IMR-90 (cell line): ENCODE data around the gene FNTB. TPM values are rescaled to one million over a fixed set of nuclear protein-coding genes. Genes with fewer than 3 reads are reported as not detected.

Source experiments
- ATAC-seq: fragments of 200-7000 bp; cut with Tn5 transposase; 2 replicates; pipeline ENCODE4 v1.9.1; 2020; ENCODE audit warnings: low read depth, mild to moderate bottlenecking, moderate library complexity
- BruUV-seq: library from RNA; stranded (reverse); fragments of 400-500 nt; replicated peaks from 2 replicates; lab custom pipeline; 2021; lab: Mats Ljungman, UMichigan
- CTCF ChIA-PET: fragments of 300-600 bp; formaldehyde crosslinking; extraction: SDS; loops from one replicate; lab custom pipeline; 2021; ENCODE audit warnings: antibody characterized with exemption; lab: Yijun Ruan, JAX
- POLR2A ChIA-PET: fragments of 300-600 bp; sonication (Branson Sonifier 250); formaldehyde crosslinking; loops from one replicate; lab custom pipeline; 2022; ENCODE audit warnings: antibody characterized with exemption; ENCODE audit not compliant: unreplicated experiment; lab: Charles Lee
- DNase-seq: peaks from one replicate; pipeline ENCODE4 v3.0.0; 2013
- H2AFZ ChIP-seq: replicated peaks from 2 replicates; pipeline ENCODE3; 2013; ENCODE audit warnings: low read length, mild to moderate bottlenecking; ENCODE audit not compliant: poor library complexity
- H2AK5ac ChIP-seq: 2 replicates; pipeline ENCODE4 v1.6.1; 2013; ENCODE audit warnings: low read depth, low read length, inconsistent platforms
- H2AK9ac ChIP-seq: replicated peaks from 2 replicates; pipeline ENCODE3; 2013; ENCODE audit warnings: mild to moderate bottlenecking, low read depth, low read length, moderate library complexity; ENCODE audit not compliant: poor library complexity
- H2BK120ac ChIP-seq: 2 replicates; pipeline ENCODE4 v1.6.1; 2013; ENCODE audit warnings: low read depth, low read length, inconsistent platforms
- H2BK15ac ChIP-seq: 3 replicates; pipeline ENCODE4 v1.6.1; 2013; ENCODE audit warnings: low read depth, low read length, inconsistent platforms
- H2BK20ac ChIP-seq: 2 replicates; pipeline ENCODE4 v1.6.1; 2013; ENCODE audit warnings: low read depth, mild to moderate bottlenecking, inconsistent platforms, low read length, moderate library complexity
- H2BK5ac ChIP-seq: 2 replicates; pipeline ENCODE4 v1.6.1; 2013; ENCODE audit warnings: mild to moderate bottlenecking, low read depth, low read length, inconsistent platforms; ENCODE audit not compliant: poor library complexity, severe bottlenecking
- H3K14ac ChIP-seq: replicated peaks from 2 replicates; pipeline ENCODE4 v1.6.1; 2013; ENCODE audit warnings: low read depth, low read length, inconsistent platforms
- H3K18ac ChIP-seq: 2 replicates; pipeline ENCODE4 v1.6.1; 2013; ENCODE audit warnings: low read depth, low read length, control low read depth
- H3K23ac ChIP-seq: 2 replicates; pipeline ENCODE4 v1.6.1; 2013; ENCODE audit warnings: low read depth, low read length, inconsistent platforms
- H3K27ac ChIP-seq: 2 replicates; pipeline ENCODE4 v1.5.1; 2013; ENCODE audit warnings: mild to moderate bottlenecking, control low read depth, low read length; ENCODE audit not compliant: insufficient read depth
- H3K27me3 ChIP-seq: 2 replicates; pipeline ENCODE4 v1.6.1; 2013; ENCODE audit warnings: low read length; ENCODE audit not compliant: control insufficient read depth, insufficient read depth
- H3K36me3 ChIP-seq: 2 replicates; pipeline ENCODE4 v1.6.1; 2013; ENCODE audit warnings: low read length, mixed read lengths; ENCODE audit not compliant: control insufficient read depth, insufficient read depth
- H3K4ac ChIP-seq: 2 replicates; pipeline ENCODE4 v1.6.1; 2013; ENCODE audit warnings: low read depth, low read length, inconsistent platforms
- H3K4me1 ChIP-seq: 2 replicates; pipeline ENCODE4 v1.6.1; 2013; ENCODE audit warnings: low read length, mixed read lengths; ENCODE audit not compliant: control insufficient read depth, insufficient read depth
- H3K4me2 ChIP-seq: 2 replicates; pipeline ENCODE4 v1.6.1; 2013; ENCODE audit warnings: low read depth, mild to moderate bottlenecking, control low read depth, low read length, moderate library complexity
- H3K4me3 ChIP-seq: 2 replicates; pipeline ENCODE4 v1.5.1; 2013; ENCODE audit warnings: low read depth, mild to moderate bottlenecking, control low read depth, low read length, moderate library complexity; ENCODE audit not compliant: insufficient read depth
- H3K56ac ChIP-seq: 2 replicates; pipeline ENCODE4 v1.6.1; 2013; ENCODE audit warnings: low read length, inconsistent platforms; ENCODE audit not compliant: insufficient read depth; ENCODE audit errors: extremely low read depth
- H3K79me1 ChIP-seq, 2 experiments: 2 replicates each; pipeline ENCODE4 v1.6.1; 2013; ENCODE audit warnings: low read length in 2 of 2, inconsistent platforms in 1 of 2, low read depth in 1 of 2
- H3K9ac ChIP-seq: 2 replicates; pipeline ENCODE4 v1.6.1; 2013; ENCODE audit warnings: low read depth, low read length, control low read depth
- H3K9me1 ChIP-seq: 2 replicates; pipeline ENCODE4 v1.6.1; 2013; ENCODE audit warnings: low read length, inconsistent platforms; ENCODE audit not compliant: insufficient read depth
- H3K9me3 ChIP-seq: 2 replicates; pipeline ENCODE4 v1.6.1; 2013; ENCODE audit warnings: low read length; ENCODE audit not compliant: control insufficient read depth, insufficient read depth
- H4K20me1 ChIP-seq: 2 replicates; pipeline ENCODE4 v1.6.1; 2013; ENCODE audit warnings: low read length, inconsistent platforms; ENCODE audit not compliant: insufficient read depth
- H4K5ac ChIP-seq: 2 replicates; pipeline ENCODE4 v1.6.1; 2013; ENCODE audit warnings: mild to moderate bottlenecking, low read depth, low read length, control low read depth
- H4K8ac ChIP-seq, 2 experiments: 2 replicates each; pipeline ENCODE4 v1.6.1; 2013; ENCODE audit warnings: low read depth in 2 of 2, low read length in 2 of 2, control low read depth in 1 of 2, inconsistent platforms in 1 of 2
- H4K91ac ChIP-seq: 2 replicates; pipeline ENCODE4 v1.6.1; 2013; ENCODE audit warnings: low read depth, low read length, inconsistent platforms; ENCODE audit not compliant: insufficient read depth
- BHLHE40 ChIP-seq: fragments of 150-350 bp; IDR thresholded peaks from 2 replicates; pipeline ENCODE4 v1.6.1; 2016; ENCODE audit warnings: mild to moderate bottlenecking, low read depth, low read length
- CEBPB ChIP-seq: IDR thresholded peaks from 2 replicates; pipeline ENCODE4 v1.6.1; 2012; ENCODE audit warnings: low read depth, low read length, improper control_type of control experiment
- CHD1 ChIP-seq: IDR thresholded peaks from 2 replicates; pipeline ENCODE4 v1.6.1; 2012; ENCODE audit warnings: low read depth, low read length, improper control_type of control experiment
- FOS ChIP-seq: fragments of 150-350 bp; IDR thresholded peaks from 2 replicates; pipeline ENCODE4 v1.6.1; 2016; ENCODE audit warnings: low read depth, low read length
- MAZ ChIP-seq: IDR thresholded peaks from 2 replicates; pipeline ENCODE4 v1.6.1; 2012; ENCODE audit warnings: low read depth, mild to moderate bottlenecking, low read length, improper control_type of control experiment, moderate library complexity, borderline replicate concordance
- MXI1 ChIP-seq: IDR thresholded peaks from 2 replicates; pipeline ENCODE4 v1.6.1; 2012; ENCODE audit warnings: low read depth, mild to moderate bottlenecking, low read length, moderate library complexity, borderline replicate concordance
- NFE2L2 ChIP-seq: fragments of 150-350 bp; IDR thresholded peaks from 2 replicates; pipeline ENCODE4 v1.6.1; 2016; ENCODE audit warnings: low read depth, mild to moderate bottlenecking, low read length
- POLR2A ChIP-seq: IDR thresholded peaks from 2 replicates; pipeline ENCODE4 v1.6.1; 2012; ENCODE audit warnings: mild to moderate bottlenecking, low read depth, low read length
- RAD21 ChIP-seq: IDR thresholded peaks from 2 replicates; pipeline ENCODE4 v1.6.1; 2012; ENCODE audit warnings: low read length, improper control_type of control experiment
- RCOR1 ChIP-seq: IDR thresholded peaks from 2 replicates; pipeline ENCODE4 v1.6.1; 2012; ENCODE audit warnings: mild to moderate bottlenecking, low read length, improper control_type of control experiment; ENCODE audit not compliant: insufficient replicate concordance
- RFX5 ChIP-seq: IDR thresholded peaks from 2 replicates; pipeline ENCODE4 v1.8.0; 2012; ENCODE audit warnings: low read depth, mild to moderate bottlenecking, low read length, moderate library complexity
- SMC3 ChIP-seq: fragments of 150-350 bp; IDR thresholded peaks from 2 replicates; pipeline ENCODE4 v1.6.1; 2016; ENCODE audit warnings: low read depth, mild to moderate bottlenecking, antibody characterized with exemption, low read length, moderate library complexity
- WGBS, 2 experiments: methylation state at CpG; one replicate each; pipeline versions ENCODE4 v1.1.5 to v1.1.7; 2013; ENCODE audit warnings: missing lambda C conversion rate in 2 of 2; ENCODE audit not compliant: insufficient read length in 1 of 2; ENCODE audit errors: extremely low coverage in 2 of 2; 5-methylcytosine and 5-hydroxymethylcytosine counted together
- dilution Hi-C: fragments of 300-500 bp; cut with HindIII; formaldehyde crosslinking; loops from one replicate; pipeline ENCODE4 v1.14.3; 2018; ENCODE audit warnings: low sequenced_read_pairs; ENCODE audit not compliant: unreplicated experiment
- in situ Hi-C: fragments of 300-500 bp; cut with MboI; formaldehyde crosslinking; loops from 3 replicates; pipeline ENCODE4 v1.14.3; 2019; ENCODE audit warnings: low sequenced_read_pairs, inconsistent platforms, mixed read lengths
- intact Hi-C: fragments of 100-400 bp; cut with micrococcal nuclease; formaldehyde crosslinking; loops from 2 replicates; pipeline ENCODE4 v1.10.0; 2022
- polyA plus RNA-seq, 3 experiments: library from polyadenylated mRNA; depleted of rRNA; stranded (reverse); fragments of >200 nt; gene quantifications; 2 replicates each; pipeline ENCODE4 v1.2.3, GENCODE V29; 2012; ENCODE audit warnings: low replicate concordance in 1 of 3
- total RNA-seq: library from RNA; depleted of rRNA; stranded (reverse); fragments of >200 nt; gene quantifications from 2 replicates; pipeline ENCODE4 v1.2.3, GENCODE V29; 2012
- TF ChIP-seq, protein P1 (sequence below): fragments of 150-350 bp; IDR thresholded peaks from 2 replicates; pipeline ENCODE4 v1.6.1; 2017; ENCODE audit warnings: mild to moderate bottlenecking, antibody characterized with exemption, low read length, low read depth
- TF ChIP-seq, protein P2 (sequence below): conservative IDR thresholded peaks from 2 replicates; pipeline ENCODE4 v1.5.1; 2012; ENCODE audit warnings: mild to moderate bottlenecking, low read depth, low read length, improper control_type of control experiment

Gene FNTB
- total and polyA plus RNA-seq, 2 of the 4 experiments (the other 2 are of a cell fraction): 9.9 to 18.5 TPM

DNA sequence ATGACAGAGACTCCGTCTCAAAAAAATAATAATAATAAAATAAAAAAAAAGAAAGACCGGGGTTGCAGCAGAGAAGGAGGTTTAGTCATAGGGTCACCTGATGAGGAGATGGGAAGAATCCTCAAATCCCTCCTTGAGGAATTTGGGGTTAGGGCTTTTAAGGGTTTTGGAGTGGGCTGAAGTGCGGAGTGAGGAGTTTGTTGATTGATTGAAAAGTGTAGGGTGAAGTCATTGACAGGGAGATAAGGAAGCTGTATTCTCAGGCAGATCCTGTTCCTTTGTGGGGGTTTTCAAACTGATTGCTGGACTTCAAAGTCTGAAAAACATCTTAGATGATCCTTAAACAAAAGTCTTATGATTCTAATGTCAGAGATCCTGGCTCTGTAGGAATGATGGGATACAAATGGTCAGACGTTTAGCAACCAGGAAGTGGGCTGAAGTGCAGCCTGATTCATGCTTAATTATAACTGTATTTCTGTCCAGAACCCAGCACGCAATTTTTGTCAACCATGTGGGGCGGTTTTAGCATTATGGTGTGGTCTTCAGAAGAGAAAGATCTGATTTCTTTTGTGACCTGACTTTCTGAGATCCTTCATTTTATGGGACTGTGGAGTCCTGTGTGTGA lies 16.0 kb downstream of the FNTB start (continued):
- TF ChIP-seq MXI1: no peak

DNA sequence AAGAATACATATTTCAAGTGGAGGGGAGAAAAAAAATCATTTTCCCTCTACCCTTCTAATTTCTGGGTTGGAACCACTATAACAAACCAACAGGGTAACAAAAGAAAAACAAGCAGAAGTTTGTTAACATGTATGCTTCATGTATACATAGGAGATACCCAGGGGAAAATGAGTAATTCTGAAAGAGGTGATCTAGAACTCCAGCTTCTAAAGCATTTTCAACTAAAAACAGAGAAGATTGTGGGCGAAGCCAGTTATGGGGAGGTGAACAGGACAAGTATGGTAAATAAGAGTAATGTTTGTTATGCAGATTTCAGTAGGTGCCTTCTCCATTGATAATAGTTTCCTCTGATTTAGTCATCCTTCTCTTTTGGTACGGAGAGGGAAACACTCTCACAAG lies 16.7 kb downstream of the FNTB start:
- no peak overlapping the region for H3K4me2 ChIP-seq
- no peak for TF ChIP-seq RAD21
- TF ChIP-seq, protein P1, sequence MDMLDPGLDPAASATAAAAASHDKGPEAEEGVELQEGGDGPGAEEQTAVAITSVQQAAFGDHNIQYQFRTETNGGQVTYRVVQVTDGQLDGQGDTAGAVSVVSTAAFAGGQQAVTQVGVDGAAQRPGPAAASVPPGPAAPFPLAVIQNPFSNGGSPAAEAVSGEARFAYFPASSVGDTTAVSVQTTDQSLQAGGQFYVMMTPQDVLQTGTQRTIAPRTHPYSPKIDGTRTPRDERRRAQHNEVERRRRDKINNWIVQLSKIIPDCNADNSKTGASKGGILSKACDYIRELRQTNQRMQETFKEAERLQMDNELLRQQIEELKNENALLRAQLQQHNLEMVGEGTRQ: no peak
- TF ChIP-seq CEBPB: no peak
- TF ChIP-seq NFE2L2: no peak
- TF ChIP-seq, protein P2, sequence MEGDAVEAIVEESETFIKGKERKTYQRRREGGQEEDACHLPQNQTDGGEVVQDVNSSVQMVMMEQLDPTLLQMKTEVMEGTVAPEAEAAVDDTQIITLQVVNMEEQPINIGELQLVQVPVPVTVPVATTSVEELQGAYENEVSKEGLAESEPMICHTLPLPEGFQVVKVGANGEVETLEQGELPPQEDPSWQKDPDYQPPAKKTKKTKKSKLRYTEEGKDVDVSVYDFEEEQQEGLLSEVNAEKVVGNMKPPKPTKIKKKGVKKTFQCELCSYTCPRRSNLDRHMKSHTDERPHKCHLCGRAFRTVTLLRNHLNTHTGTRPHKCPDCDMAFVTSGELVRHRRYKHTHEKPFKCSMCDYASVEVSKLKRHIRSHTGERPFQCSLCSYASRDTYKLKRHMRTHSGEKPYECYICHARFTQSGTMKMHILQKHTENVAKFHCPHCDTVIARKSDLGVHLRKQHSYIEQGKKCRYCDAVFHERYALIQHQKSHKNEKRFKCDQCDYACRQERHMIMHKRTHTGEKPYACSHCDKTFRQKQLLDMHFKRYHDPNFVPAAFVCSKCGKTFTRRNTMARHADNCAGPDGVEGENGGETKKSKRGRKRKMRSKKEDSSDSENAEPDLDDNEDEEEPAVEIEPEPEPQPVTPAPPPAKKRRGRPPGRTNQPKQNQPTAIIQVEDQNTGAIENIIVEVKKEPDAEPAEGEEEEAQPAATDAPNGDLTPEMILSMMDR: no peak
- TF ChIP-seq POLR2A: no peak
- TF ChIP-seq SMC3: no peak
- no peak for TF ChIP-seq BHLHE40
- TF ChIP-seq MAZ: no peak
- no peak for TF ChIP-seq RCOR1
- TF ChIP-seq FOS: no peak
- no peak for TF ChIP-seq CHD1
- no peak for TF ChIP-seq RFX5

More for the DNA sequence above, 16.7 kb downstream of the FNTB start:
- Histone ChIP-seq H3K27ac (no peak overlapping the region), H3K4me3 (no peak overlapping the region), H3K18ac (no peak overlapping the region), H2BK120ac (no peak overlapping the region), H3K27me3 (no peaks in the 10 kb centered on the region), H4K5ac (no peak overlapping the region), H2BK20ac (no peak overlapping the region), H2BK5ac (peak overlapping the region; percentile 70), H3K56ac (no peak overlapping the region), H2AFZ (no peak overlapping the region), H4K20me1 (no peaks in the 10 kb centered on the region), H2AK5ac (no peak overlapping the region), H3K9me3 (no peaks in the 10 kb centered on the region), H3K4me1 (peaks cover 12% of the 10 kb centered on the region), H4K8ac (no peak overlapping the region; a peak in 1 of 4 replicates), H3K9ac (no peak overlapping the region), H2BK15ac (no peak overlapping the region), H3K14ac (no peak overlapping the region), H3K9me1 (peaks cover 11% of the 10 kb centered on the region; the same call in 1 of the 2 replicates), H3K36me3 (no peaks in the 10 kb centered on the region), H2AK9ac (no peak overlapping the region), H3K23ac (no peak overlapping the region), H3K79me1 (peaks cover 0 to 26% of the 10 kb centered on the region in 2 experiments), H3K4ac (no peak overlapping the region), H4K91ac (no peak overlapping the region)
- no peak for DNase-seq
- ChIA-PET CTCF (interaction anchor here (0.6 to 1.2 kb wide), 2 partner anchors 17 to 197 kb away, joined by 3 to 4 read pairs; no protein-coding TSS in a partner anchor), POLR2A (no interaction called here)
- WGBS, 2 experiments: no CpG with 5 or more reads among the region's 2 CpGs
- dilution Hi-C loops: no loop called here
- BruUV-seq: no TSS peak
- intact Hi-C loops: no loop called here
- no peak for ATAC-seq
- in situ Hi-C loops: no loop called here
